ENCODE measurements around the gene KCTD13.
"Not testable (repeated sequence)": the region's sequence is repeated elsewhere in the genome, so short reads cannot be mapped to it uniquely, and the experiment has no call there.

The KCTD13 gene

GRCh38 chr16:29971304-29971703, 45.3 kb upstream of the KCTD13 start:
- TF ChIP-seq YY1 (IDR thresholded peaks at IDR 0.05; ENCODE audit: insufficient read depth, insufficient read length) (no peak), SUZ12 (IDR thresholded peaks at IDR 0.05; ENCODE audit: extremely low read depth, insufficient read depth, insufficient read length) (no peak), ZNF274 (IDR thresholded peaks at IDR 0.05; ENCODE audit: low read depth, low read length) (no peak)
- Histone ChIP-seq H3K27me3 (ENCODE audit: insufficient read depth, insufficient read length) (peaks cover 10% of the 10 kb centered on the region), H3K36me3 (ENCODE audit: insufficient read depth, insufficient read length, low read length) (peaks cover 38% of the 10 kb centered on the region), H3K4me3 (ENCODE audit: insufficient read length, low read depth) (no peak overlapping the region), H3K9me3 (ENCODE audit: insufficient read depth, low read length) (peaks cover 16% of the 10 kb centered on the region), H3K9ac (ENCODE audit: insufficient read length, low read depth) (no peak overlapping the region), H3K4me1 (ENCODE audit: insufficient read depth, insufficient read length) (peaks cover 5% of the 10 kb centered on the region)
- no peak for DNase-seq (ENCODE audit: low read depth, low spot score)

GRCh38 chr16:29968205-29968604, 42.2 kb upstream of the KCTD13 start:
- Histone ChIP-seq H3K4me1 (ENCODE audit: insufficient read depth, insufficient read length) (no peaks in the 10 kb centered on the region), H3K9me3 (ENCODE audit: insufficient read depth, low read length) (peaks cover 15% of the 10 kb centered on the region), H3K27me3 (ENCODE audit: insufficient read depth, insufficient read length) (peaks cover 10% of the 10 kb centered on the region), H3K4me3 (ENCODE audit: insufficient read length, low read depth) (no peak overlapping the region), H3K9ac (ENCODE audit: insufficient read length, low read depth) (no peak overlapping the region), H3K36me3 (ENCODE audit: insufficient read depth, insufficient read length, low read length) (peaks cover 41% of the 10 kb centered on the region)
- no peak for DNase-seq (ENCODE audit: low read depth, low spot score)
- no peak for TF ChIP-seq ZNF274 (IDR thresholded peaks at IDR 0.05; ENCODE audit: low read depth, low read length)
- TF ChIP-seq YY1 (IDR thresholded peaks at IDR 0.05; ENCODE audit: insufficient read depth, insufficient read length), result no peak
- no peak for TF ChIP-seq SUZ12 (IDR thresholded peaks at IDR 0.05; ENCODE audit: extremely low read depth, insufficient read depth, insufficient read length)

- no peak for DNase-seq (ENCODE audit: low read depth, low spot score)
- H3K4me1 ChIP-seq (ENCODE audit: insufficient read depth, insufficient read length), result peaks cover 5% of the 10 kb centered on the region
- H3K36me3 ChIP-seq (ENCODE audit: insufficient read depth, insufficient read length, low read length), result peaks cover 11% of the 10 kb centered on the region
- no peaks in the 10 kb centered on the region for H3K9me3 ChIP-seq (ENCODE audit: insufficient read depth, low read length)
- TF ChIP-seq ZNF274 (IDR thresholded peaks at IDR 0.05; ENCODE audit: low read depth, low read length) (no peak), YY1 (IDR thresholded peaks at IDR 0.05; ENCODE audit: insufficient read depth, insufficient read length) (no peak), SUZ12 (IDR thresholded peaks at IDR 0.05; ENCODE audit: extremely low read depth, insufficient read depth, insufficient read length) (no peak)
- peak overlapping the region; percentile 98 for H3K9ac ChIP-seq (ENCODE audit: insufficient read length, low read depth)
- H3K27me3 ChIP-seq (ENCODE audit: insufficient read depth, insufficient read length), result no peaks in the 10 kb centered on the region
- peak overlapping the region; percentile 79 for H3K4me3 ChIP-seq (ENCODE audit: insufficient read length, low read depth)
Measured at GRCh38 chr16:29963021-29963743, 37.2 kb upstream of the KCTD13 start.

- Histone ChIP-seq H3K27me3 (ENCODE audit: insufficient read depth, insufficient read length) (no peaks in the 10 kb centered on the region), H3K36me3 (ENCODE audit: insufficient read depth, insufficient read length, low read length) (peaks cover 6% of the 10 kb centered on the region), H3K4me3 (ENCODE audit: insufficient read length, low read depth) (peak overlapping the region; percentile 79), H3K4me1 (ENCODE audit: insufficient read depth, insufficient read length) (peaks cover 5% of the 10 kb centered on the region), H3K9ac (ENCODE audit: insufficient read length, low read depth) (peak overlapping the region; percentile 98), H3K9me3 (ENCODE audit: insufficient read depth, low read length) (no peaks in the 10 kb centered on the region)
- no peak for DNase-seq (ENCODE audit: low read depth, low spot score)
- TF ChIP-seq YY1 (IDR thresholded peaks at IDR 0.05; ENCODE audit: insufficient read depth, insufficient read length) (no peak), ZNF274 (IDR thresholded peaks at IDR 0.05; ENCODE audit: low read depth, low read length) (no peak), SUZ12 (IDR thresholded peaks at IDR 0.05; ENCODE audit: extremely low read depth, insufficient read depth, insufficient read length) (no peak)
Measured at GRCh38 chr16:29962344-29962994, 36.4 kb upstream of the KCTD13 start.

- H3K9me3 ChIP-seq (ENCODE audit: insufficient read depth, low read length), result no peaks in the 10 kb centered on the region
- peak within 1 kb of the TSS; percentile 98 for H3K9ac ChIP-seq (ENCODE audit: insufficient read length, low read depth)
- peak; percentile 59 for DNase-seq (ENCODE audit: low read depth, low spot score)
- H3K36me3 ChIP-seq (ENCODE audit: insufficient read depth, insufficient read length, low read length), result peaks cover 4% of the 10 kb centered on the region
- H3K4me3 ChIP-seq (ENCODE audit: insufficient read length, low read depth), result peak within 1 kb of the TSS; percentile 79
- H3K4me1 ChIP-seq (ENCODE audit: insufficient read depth, insufficient read length), result peaks cover 5% of the 10 kb centered on the region
- H3K27me3 ChIP-seq (ENCODE audit: insufficient read depth, insufficient read length), result no peaks in the 10 kb centered on the region
- no peak for TF ChIP-seq YY1 (IDR thresholded peaks at IDR 0.05; ENCODE audit: insufficient read depth, insufficient read length)
- TF ChIP-seq SUZ12 (IDR thresholded peaks at IDR 0.05; ENCODE audit: extremely low read depth, insufficient read depth, insufficient read length), result no peak
- no peak for TF ChIP-seq ZNF274 (IDR thresholded peaks at IDR 0.05; ENCODE audit: low read depth, low read length)
Measured at GRCh38 chr16:29961479-29962343, 35.7 kb upstream of the KCTD13 start, which contains the start of gene TMEM219. Gene TMEM219, plus strand, starts transcription at chr16:29962079. Its CDS starts 1,065 bp downstream, at chr16:29963144.

- DNase-seq (ENCODE audit: low read depth, low spot score), result no peak
Measured at GRCh38 chr16:29961127-29961478, 35.1 kb upstream of the KCTD13 start.

GRCh38 chr16:29959821-29960220, 33.8 kb upstream of the KCTD13 start:
- not testable (repeated sequence) for H3K36me3 ChIP-seq (ENCODE audit: insufficient read depth, insufficient read length, low read length); H3K9ac ChIP-seq (ENCODE audit: insufficient read length, low read depth); H3K4me3 ChIP-seq (ENCODE audit: insufficient read length, low read depth); H3K4me1 ChIP-seq (ENCODE audit: insufficient read depth, insufficient read length); H3K27me3 ChIP-seq (ENCODE audit: insufficient read depth, insufficient read length); H3K9me3 ChIP-seq (ENCODE audit: insufficient read depth, low read length); DNase-seq (ENCODE audit: low read depth, low spot score)

More at GRCh38 chr16:29961127-29961478, 35.1 kb upstream of the KCTD13 start:
- Histone ChIP-seq H3K36me3 (ENCODE audit: insufficient read depth, insufficient read length, low read length) (peaks cover 4% of the 10 kb centered on the region), H3K4me1 (ENCODE audit: insufficient read depth, insufficient read length) (peaks cover 5% of the 10 kb centered on the region), H3K9me3 (ENCODE audit: insufficient read depth, low read length) (no peaks in the 10 kb centered on the region), H3K9ac (ENCODE audit: insufficient read length, low read depth) (peak overlapping the region; percentile 98), H3K27me3 (ENCODE audit: insufficient read depth, insufficient read length) (no peaks in the 10 kb centered on the region), H3K4me3 (ENCODE audit: insufficient read length, low read depth) (peak overlapping the region; percentile 79)
- TF ChIP-seq SUZ12 (IDR thresholded peaks at IDR 0.05; ENCODE audit: extremely low read depth, insufficient read depth, insufficient read length) (no peak), ZNF274 (IDR thresholded peaks at IDR 0.05; ENCODE audit: low read depth, low read length) (no peak), YY1 (IDR thresholded peaks at IDR 0.05; ENCODE audit: insufficient read depth, insufficient read length) (no peak)

Measured in NT2/D1 (cell line).